K562 (cell line): ENCODE data around the gene CEP20. TPM values are rescaled to one million over a fixed set of nuclear protein-coding genes. Genes with fewer than 3 reads are reported as not detected.

Experiments used
- ATAC-seq: fragments of 200-7000 bp; cut with Tn5 transposase; 3 replicates; pipeline ENCODE4 v1.9.1; 2020; ENCODE audit warnings: moderate library complexity
- BruUV-seq: library from RNA; stranded (reverse); fragments of 400-500 nt; replicated peaks from 2 replicates; lab custom pipeline; 2021; lab: Mats Ljungman, UMichigan
- CTCF ChIA-PET: fragments of 300-600 bp; formaldehyde crosslinking; extraction: SDS; loops from one replicate; lab custom pipeline; 2021; ENCODE audit warnings: low intra/inter-chr PET ratio; lab: Yijun Ruan, JAX
- POLR2A ChIA-PET: fragments of 300-600, 350-650 bp; sonication (Branson Sonifier 250); formaldehyde crosslinking; extraction: SDS; loops from one replicate; lab custom pipeline; 2021; ENCODE audit warnings: antibody characterized with exemption, inconsistent platforms; lab: Yijun Ruan, JAX
- DNase-seq, 4 experiments: peaks; one replicate each; pipeline versions ENCODE4 v3.0.0 to v3.0.0-alpha.2; 2011 to 2018; ENCODE audit warnings: low spot score in 3 of 4, mixed read lengths in 3 of 4; ENCODE audit errors: extremely low read depth in 1 of 4
- FAIRE-seq: peaks from 2 replicates; lab custom pipeline; 2011; peaks lifted over from hg19 to GRCh38; lab: Jason Lieb, UNC
- H2AFZ ChIP-seq: 2 replicates; pipeline ENCODE4 v1.6.0; 2011; ENCODE audit warnings: low read depth, low read length, control low read depth, inconsistent platforms
- H3K27ac ChIP-seq: fragments of 200-600 bp; 3 replicates; pipeline ENCODE4 v1.8.0; 2011; ENCODE audit warnings: low read depth, mild to moderate bottlenecking, control low read depth, inconsistent platforms, low read length, moderate library complexity, mixed read lengths; ENCODE audit errors: extremely low read depth
- H3K27me3 ChIP-seq, 2 experiments: fragments of 300-600 bp in 1 of 2; 2 replicates in 1 of 2; 3 replicates in 1 of 2; pipeline versions ENCODE4 v1.6.0 to v1.8.0; 2011; ENCODE audit warnings: inconsistent platforms in 2 of 2, low read length in 2 of 2, mild to moderate bottlenecking in 1 of 2, mixed read lengths in 1 of 2, moderate library complexity in 1 of 2; ENCODE audit not compliant: control insufficient read depth in 2 of 2, insufficient read depth in 2 of 2
- H3K36me3 ChIP-seq: fragments of 300-600 bp; 3 replicates; pipeline ENCODE4 v1.8.0; 2011; ENCODE audit warnings: mild to moderate bottlenecking, low read length, inconsistent platforms; ENCODE audit not compliant: control insufficient read depth, insufficient read depth
- H3K4me1 ChIP-seq, 2 experiments: fragments of 200-600 bp in 1 of 2; replicated peaks in 1 of 2; 2 replicates in 1 of 2; 3 replicates in 1 of 2; pipeline versions ENCODE4 v1.5.1 to v1.8.0; 2011; ENCODE audit warnings: inconsistent platforms in 2 of 2, low read length in 2 of 2, mild to moderate bottlenecking in 1 of 2, mixed read lengths in 1 of 2, moderate library complexity in 1 of 2; ENCODE audit not compliant: control insufficient read depth in 2 of 2, insufficient read depth in 2 of 2
- H3K4me2 ChIP-seq: 2 replicates; pipeline ENCODE4 v1.6.1; 2011; ENCODE audit warnings: low read length, control low read depth, inconsistent platforms, mixed read lengths; ENCODE audit not compliant: insufficient read depth
- H3K4me3 ChIP-seq: fragments of 200-600 bp; sonication (generic), shearing (Covaris generic); 2 replicates; pipeline ENCODE4 v1.5.1; 2016; ENCODE audit warnings: control low read depth, inconsistent platforms
- H3K79me2 ChIP-seq: fragments of 200-600 bp; 3 replicates; pipeline ENCODE4 v1.8.0; 2011; ENCODE audit warnings: low read length, inconsistent platforms; ENCODE audit not compliant: control insufficient read depth, insufficient read depth
- H3K9ac ChIP-seq, 2 experiments: 2 replicates each; pipeline versions ENCODE4 v1.6.0 to v1.6.1; 2011; ENCODE audit warnings: low read depth in 2 of 2, low read length in 2 of 2, control low read depth in 1 of 2, inconsistent platforms in 1 of 2, mild to moderate bottlenecking in 1 of 2, mixed read lengths in 1 of 2; ENCODE audit not compliant: insufficient read depth in 1 of 2
- H3K9me1 ChIP-seq: one replicate; pipeline ENCODE4 v1.6.0; 2011; ENCODE audit warnings: inconsistent platforms, mild to moderate bottlenecking, low read length, moderate library complexity; ENCODE audit not compliant: control insufficient read depth, insufficient read depth
- H3K9me3 ChIP-seq: replicated peaks from 2 replicates; pipeline ENCODE4 v1.5.1; 2011; ENCODE audit warnings: low read depth, low read length, inconsistent platforms; ENCODE audit not compliant: control insufficient read depth, insufficient read depth
- H4K20me1 ChIP-seq: replicated peaks from 2 replicates; pipeline ENCODE4 v1.6.1; 2011; ENCODE audit warnings: low read length, inconsistent platforms, mixed read lengths; ENCODE audit not compliant: control insufficient read depth, insufficient read depth
- BMI1 ChIP-seq: fragments of 150-350 bp; IDR thresholded peaks from 2 replicates; pipeline ENCODE4 v1.6.1; 2014; ENCODE audit warnings: low read length
- CHAMP1 ChIP-seq: fragments of 450-650 bp; IDR thresholded peaks from 2 replicates; pipeline ENCODE4 v1.6.1; 2016; ENCODE audit warnings: mild to moderate bottlenecking
- CHD2 ChIP-seq: IDR thresholded peaks from 2 replicates; pipeline ENCODE4 v1.6.1; 2011; ENCODE audit warnings: low read depth, low read length
- ETV1 ChIP-seq: fragments of 450-650 bp; conservative IDR thresholded peaks from 2 replicates; pipeline ENCODE4 v1.6.1; 2016; ENCODE audit warnings: missing genetic modification characterization, control low read depth, low read depth, missing compliant biosample characterization
- FOXA3 ChIP-seq, 2 experiments: fragments of 450-650 bp in 1 of 2; sonication (generic) in 1 of 2; formaldehyde crosslinking; IDR thresholded peaks in 1 of 2; conservative IDR thresholded peaks in 1 of 2; 2 replicates each; pipeline versions ENCODE4 v1.4.0 to v1.8.0; 2020 to 2022; ENCODE audit warnings: mild to moderate bottlenecking in 2 of 2, missing genetic modification reagents in 1 of 2
- FOXM1 ChIP-seq, 2 experiments: fragments of 450-650 bp in 1 of 2; sonication (generic) in 1 of 2; formaldehyde crosslinking in 1 of 2; IDR thresholded peaks; 2 replicates each; pipeline versions ENCODE4 v1.6.1 to v1.9.0; 2017 to 2022; ENCODE audit warnings: low read depth in 2 of 2, mild to moderate bottlenecking in 2 of 2, missing genetic modification reagents in 1 of 2, moderate library complexity in 1 of 2
- HMGXB4 ChIP-seq: sonication (generic); formaldehyde crosslinking; IDR thresholded peaks from 2 replicates; pipeline ENCODE4 v1.8.1; 2023; ENCODE audit warnings: mild to moderate bottlenecking, missing genetic modification reagents
- NEUROD1 ChIP-seq: fragments of 150-350 bp; IDR thresholded peaks from 2 replicates; pipeline ENCODE4 v1.6.1; 2014; ENCODE audit warnings: borderline replicate concordance, low read length, low read depth; ENCODE audit not compliant: partially characterized antibody
- SPI1 ChIP-seq: IDR thresholded peaks from 2 replicates; pipeline ENCODE4 v1.6.1; 2011; ENCODE audit warnings: low read depth, low read length, control low read depth, borderline replicate concordance
- TCF3 ChIP-seq: sonication (generic); formaldehyde crosslinking; IDR thresholded peaks from 2 replicates; pipeline ENCODE4 v1.4.0; 2020; ENCODE audit warnings: mild to moderate bottlenecking, missing genetic modification reagents
- ZBTB34 ChIP-seq: fragments of 250-450 bp; sonication (Bioruptor Pico); IDR thresholded peaks from 2 replicates; pipeline ENCODE4 v1.8.0; 2021; ENCODE audit warnings: mild to moderate bottlenecking, moderate library complexity
- ZNF347 ChIP-seq: fragments of 450-650 bp; formaldehyde crosslinking; IDR thresholded peaks from 2 replicates; pipeline ENCODE4 v1.4.0; 2020; ENCODE audit warnings: low read depth, mild to moderate bottlenecking, moderate library complexity
- ZNF778 ChIP-seq: fragments of 450-650 bp; formaldehyde crosslinking; IDR thresholded peaks from 2 replicates; pipeline ENCODE4 v1.4.0; 2020; ENCODE audit warnings: mild to moderate bottlenecking, moderate library complexity
- WGBS: fragments of 100-300 bp; shearing (Covaris generic); methylation state at CpG from one replicate; pipeline ENCODE4 v1.1.6; 2016; ENCODE audit warnings: low coverage, mixed read lengths; ENCODE audit not compliant: insufficient coverage; ENCODE audit errors: missing lambda C conversion rate; 5-methylcytosine and 5-hydroxymethylcytosine counted together
- in situ Hi-C: fragments of 300-500 bp; cut with MboI; formaldehyde crosslinking; loops from 4 replicates; pipeline ENCODE4 v1.15.0; 2018; ENCODE audit warnings: inconsistent platforms, mixed read lengths
- intact Hi-C: fragments of 100-400 bp; cut with micrococcal nuclease; formaldehyde crosslinking; loops from 2 replicates; pipeline ENCODE4 v1.14.2; 2022
- polyA plus RNA-seq, 8 experiments: library from polyadenylated mRNA; depleted of rRNA in 4 of 8; stranded (reverse) in 5 of 8; unstranded in 3 of 8; fragments of >200 nt; fragmentation: Nextera tagmentation in 2 of 8; fragmentation: Illumina TruSeq in 1 of 8; extraction: Ambion mirVana in 2 of 8; extraction: Trizol in 1 of 8; gene quantifications; 2 replicates each; pipeline versions ENCODE4 v1.2.1 to v1.2.3, GENCODE V29; 2011 to 2014; ENCODE audit warnings: inconsistent platforms in 1 of 8, missing spikeins in 1 of 8
- total RNA-seq, 7 experiments: library from RNA; depleted of rRNA in 6 of 7; stranded (reverse); fragments of >200 nt in 6 of 7; fragmentation: Illumina TruSeq in 2 of 7; extraction: Trizol in 2 of 7; gene quantifications; 2 replicates each; pipeline versions ENCODE4 v1.2.1 to v1.2.3, GENCODE V29; 2011 to 2021; ENCODE audit warnings: low replicate concordance in 1 of 7

The CEP20 gene
- total and polyA plus RNA-seq, 9 of the 15 experiments (the other 6 are each of a cell fraction or from before 2014, with no cell fraction given): 41.3 to 150 (median 104) TPM

- TF ChIP-seq ETV1 (tag) (no peak), TCF3 (CRISPR knock-in tag) (no peak), CHAMP1 (no peak), SPI1 (no peak), CHD2 (no peak), ZNF778 (no peak), FOXM1 (IDR thresholded peaks at IDR 0.05; ENCODE audit: low read depth) (no peak), FOXM1 (CRISPR knock-in tag; IDR thresholded peaks at IDR 0.05; ENCODE audit: low read depth) (no peak), NEUROD1 (no peak), FOXA3 (CRISPR knock-in tag; conservative IDR thresholded peaks at IDR 0.05 in 1 of 2, IDR thresholded peaks at IDR 0.05 in 1 of 2) (no peak), HMGXB4 (CRISPR knock-in tag) (no peak), ZBTB34 (CRISPR knock-in tag) (no peak), ZNF347 (CRISPR knock-in tag) (no peak), BMI1 (no peak)
- Histone ChIP-seq H2AFZ (no peak overlapping the region), H3K27ac (no peak overlapping the region), H3K4me3 (no peak overlapping the region), H3K9ac (no peak overlapping the region), H4K20me1 (no peaks in the 10 kb centered on the region), H3K27me3 (peaks cover 33 to 57% of the 10 kb centered on the region in 2 experiments), H3K4me2 (no peak overlapping the region), H3K4me1 (peaks cover 0 to 13% of the 10 kb centered on the region in 2 experiments; a peak in 2 of 5 replicates), H3K9me1 (no peaks in the 10 kb centered on the region), H3K79me2 (no peaks in the 10 kb centered on the region), H3K9me3 (no peaks in the 10 kb centered on the region), H3K36me3 (no peaks in the 10 kb centered on the region)
- BruUV-seq: no TSS peak
- POLR2A ChIA-PET: no interaction called here
- intact Hi-C loops (no loop called here), in situ Hi-C loops (no loop called here)
- ATAC-seq: no peak
- no peak for FAIRE-seq
- CTCF ChIA-PET: no interaction called here
- DNase-seq: no peak
- 7% methylated on average over 5 of the region's 5 CpGs for WGBS
Observed at GRCh38 chr16:15855704-15856003, 32.7 kb downstream of the CEP20 start.
